ENCODE data around the gene TTN.

The TTN gene

DNA sequence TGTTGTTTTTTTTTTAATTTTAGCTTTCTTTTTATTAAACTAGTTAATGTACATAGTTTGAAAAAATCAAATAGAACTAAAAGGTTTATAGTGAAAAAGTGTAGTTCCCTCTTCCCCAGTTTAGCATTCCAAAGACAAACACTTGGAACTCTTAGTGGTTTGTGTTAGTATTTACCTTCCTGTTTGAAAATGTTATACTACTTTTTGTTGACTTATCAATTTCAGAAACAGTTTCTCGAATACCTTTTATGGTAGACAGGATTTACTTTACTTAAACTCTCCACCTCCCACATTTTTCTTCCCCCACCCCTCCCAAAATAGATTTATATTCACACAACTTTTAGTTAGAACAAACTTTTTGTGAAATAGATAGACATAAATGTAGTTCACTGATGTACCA is 300.3 kb downstream of the TTN start:
- in situ Hi-C loops (cut with MboI; ENCODE audit: low sequenced_read_pairs), result no loop called here

DNA sequence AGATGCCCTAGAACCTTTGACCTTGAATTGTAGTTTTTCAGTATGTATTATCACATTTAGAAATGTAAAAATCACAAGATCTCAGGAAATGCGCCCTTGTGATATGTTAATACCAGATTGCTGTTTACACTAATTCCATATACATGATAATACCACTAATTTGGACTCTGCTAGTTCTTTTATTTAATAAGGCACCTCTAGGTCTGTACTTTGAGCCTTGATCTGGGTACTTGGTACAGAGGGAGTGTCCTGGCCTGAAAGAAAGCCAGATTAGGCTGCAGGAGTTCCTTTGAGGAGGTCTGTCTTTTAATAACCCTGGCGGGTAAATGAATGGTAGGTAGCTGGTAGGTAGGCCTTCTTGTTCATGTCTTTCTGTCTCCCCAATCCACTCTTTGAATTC is 300.7 kb downstream of the TTN start:
- in situ Hi-C loops (cut with MboI; ENCODE audit: low sequenced_read_pairs), result no loop called here

GRCh38 chr2:178506101-178506500 is 301.1 kb downstream of the TTN start:
- in situ Hi-C loops (cut with MboI; ENCODE audit: low sequenced_read_pairs), result no loop called here

- in situ Hi-C loops (cut with MboI; ENCODE audit: low sequenced_read_pairs), result no loop called here
These were observed 304.5 kb downstream of the TTN start for GRCh38 chr2:178502751-178503150.

DNA sequence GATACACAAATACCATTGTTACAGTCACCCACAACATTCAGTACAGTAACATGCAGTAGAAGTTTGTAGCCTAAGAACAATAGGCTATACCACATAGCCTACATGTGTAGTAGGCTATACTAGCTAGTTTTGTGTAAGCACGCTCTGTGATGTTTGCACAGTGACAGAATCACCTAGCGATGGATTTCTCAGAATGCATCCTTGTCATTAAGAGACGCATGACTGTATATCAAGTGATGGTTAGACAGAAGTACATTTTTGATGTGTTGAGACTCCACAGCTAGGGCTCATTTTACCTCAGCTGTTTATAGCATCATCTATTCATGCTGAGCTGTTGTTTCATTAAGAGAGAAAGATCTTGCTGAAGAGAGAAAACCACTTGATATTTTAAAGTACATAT is 307.6 kb downstream of the TTN start:
- in situ Hi-C loops (cut with MboI; ENCODE audit: low sequenced_read_pairs), result no loop called here

- in situ Hi-C loops (cut with MboI; ENCODE audit: low sequenced_read_pairs), result no loop called here
These were observed 309.1 kb downstream of the TTN start for GRCh38 chr2:178498137-178498536.

- in situ Hi-C loops (cut with MboI; ENCODE audit: low sequenced_read_pairs), result no loop called here
These were observed 311.2 kb downstream of the TTN start for GRCh38 chr2:178496049-178496448.

DNA sequence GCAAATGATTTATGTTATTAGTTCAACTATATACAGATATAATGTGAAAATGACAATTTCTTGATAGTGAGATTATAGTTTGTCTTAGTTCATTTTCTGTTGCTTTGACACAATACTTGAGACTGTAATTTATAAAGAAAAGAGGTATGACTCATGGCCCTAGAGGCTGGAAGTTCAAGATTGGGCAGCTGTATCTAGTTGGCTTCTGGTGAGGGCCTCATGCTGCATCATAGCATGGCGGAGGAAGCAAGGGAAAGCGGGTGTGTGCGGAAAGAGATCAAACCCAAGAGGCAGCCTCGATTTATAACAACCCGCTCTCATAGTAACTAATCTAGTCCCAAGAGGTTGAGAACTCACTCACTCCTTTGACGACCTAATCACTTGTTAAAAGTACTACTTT is 315.6 kb downstream of the TTN start:
- in situ Hi-C loops (cut with MboI; ENCODE audit: low sequenced_read_pairs), result no loop called here

DNA sequence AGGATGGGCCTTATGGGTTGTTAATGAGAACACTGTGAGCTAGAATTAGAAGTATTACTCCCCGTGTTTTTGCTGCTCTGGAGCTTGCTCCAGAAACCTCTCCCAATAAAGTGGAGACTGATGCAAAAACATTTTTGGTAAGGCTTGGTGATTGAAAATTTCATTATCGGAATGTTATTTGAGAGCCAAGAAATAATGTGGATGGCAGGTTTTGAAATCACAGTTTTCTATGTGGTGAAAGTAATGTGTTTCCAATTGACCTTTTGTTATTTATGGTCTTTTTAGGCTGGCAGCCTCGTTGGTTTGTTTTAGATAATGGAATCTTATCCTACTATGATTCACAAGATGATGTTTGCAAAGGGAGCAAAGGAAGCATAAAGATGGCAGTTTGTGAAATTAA is 321.9 kb downstream of the TTN start:
- in situ Hi-C loops (cut with MboI; ENCODE audit: low sequenced_read_pairs), result no loop called here

- in situ Hi-C loops (cut with MboI; ENCODE audit: low sequenced_read_pairs), result no loop called here
These were observed 322.8 kb downstream of the TTN start for GRCh38 chr2:178484245-178485041.

GRCh38 chr2:178482437-178482836 is 324.8 kb downstream of the TTN start:
- in situ Hi-C loops (cut with MboI; ENCODE audit: low sequenced_read_pairs), result no loop called here

DNA sequence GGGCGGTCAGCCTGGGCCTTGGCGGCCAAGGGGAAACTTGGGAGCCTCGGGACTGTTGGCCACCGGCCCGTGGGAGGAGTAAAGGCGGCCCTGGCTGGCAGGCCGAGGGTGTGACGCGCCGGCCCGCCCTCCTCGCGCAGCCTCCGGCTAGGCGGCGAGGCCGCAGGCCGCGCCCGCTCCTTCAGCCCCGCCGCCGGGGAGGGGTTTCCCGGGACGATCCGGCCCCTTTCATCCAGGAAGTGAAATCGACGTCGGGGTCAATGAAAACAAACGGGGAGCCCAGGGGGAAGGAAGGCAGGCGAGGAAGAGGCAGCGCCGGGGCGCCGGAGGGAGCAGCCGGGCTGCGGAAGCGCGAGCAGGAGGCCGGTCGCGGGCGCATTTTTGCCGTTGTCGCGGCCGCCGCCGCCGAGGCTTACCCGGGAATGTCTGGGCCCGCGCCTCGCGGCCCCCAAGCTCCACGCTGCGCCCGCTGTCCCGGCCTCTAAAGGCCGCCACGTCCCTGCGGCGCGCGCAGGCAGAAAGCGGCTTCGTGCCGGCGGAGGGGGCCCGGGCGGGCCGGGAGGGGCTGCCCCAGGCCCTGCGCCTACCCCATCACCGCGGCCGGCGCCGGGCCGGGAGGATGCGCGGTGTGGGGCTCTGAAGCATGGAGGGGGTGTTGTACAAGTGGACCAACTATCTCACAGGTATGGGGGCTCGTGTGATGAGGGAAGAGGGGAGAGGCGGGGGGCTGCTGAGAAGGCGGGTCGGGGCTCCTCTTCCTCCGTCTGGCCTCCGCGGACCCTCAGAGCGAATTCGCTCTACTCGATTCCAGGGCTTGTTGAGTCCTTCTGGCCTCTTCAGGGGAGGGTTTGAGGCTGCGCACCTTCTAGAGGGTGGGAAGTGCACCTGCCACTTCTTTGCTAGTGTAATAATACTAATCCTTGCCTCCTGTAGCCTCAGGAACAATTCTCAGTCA is 326.7 kb downstream of the TTN start, which contains the start of gene PLEKHA3:
TSS of gene PLEKHA3 (plus strand) at position 231 of the 955 bp plus-strand sequence. CDS start at position 644, 413 bp downstream.
- in situ Hi-C loops (cut with MboI; ENCODE audit: low sequenced_read_pairs), result no loop called here

GRCh38 chr2:178479758-178480226 is 327.4 kb downstream of the TTN start:
- in situ Hi-C loops (cut with MboI; ENCODE audit: low sequenced_read_pairs), result no loop called here

DNA sequence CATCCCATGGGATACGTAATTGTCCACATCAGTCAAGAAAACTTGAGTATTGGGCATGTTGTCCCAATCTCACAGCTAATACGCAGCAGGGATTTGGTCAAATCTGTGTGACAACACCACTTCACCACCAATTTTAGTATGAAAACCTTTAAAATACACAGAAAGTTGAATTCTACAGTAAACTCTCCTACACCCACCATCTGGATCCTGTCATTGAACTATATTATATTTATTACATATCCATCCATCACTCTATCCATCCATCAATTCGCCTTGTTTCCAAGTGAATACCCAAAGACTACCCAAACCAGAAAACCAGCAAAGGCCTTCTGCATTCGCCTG is 328.0 kb downstream of the TTN start:
- in situ Hi-C loops (cut with MboI; ENCODE audit: low sequenced_read_pairs), result no loop called here

DNA sequence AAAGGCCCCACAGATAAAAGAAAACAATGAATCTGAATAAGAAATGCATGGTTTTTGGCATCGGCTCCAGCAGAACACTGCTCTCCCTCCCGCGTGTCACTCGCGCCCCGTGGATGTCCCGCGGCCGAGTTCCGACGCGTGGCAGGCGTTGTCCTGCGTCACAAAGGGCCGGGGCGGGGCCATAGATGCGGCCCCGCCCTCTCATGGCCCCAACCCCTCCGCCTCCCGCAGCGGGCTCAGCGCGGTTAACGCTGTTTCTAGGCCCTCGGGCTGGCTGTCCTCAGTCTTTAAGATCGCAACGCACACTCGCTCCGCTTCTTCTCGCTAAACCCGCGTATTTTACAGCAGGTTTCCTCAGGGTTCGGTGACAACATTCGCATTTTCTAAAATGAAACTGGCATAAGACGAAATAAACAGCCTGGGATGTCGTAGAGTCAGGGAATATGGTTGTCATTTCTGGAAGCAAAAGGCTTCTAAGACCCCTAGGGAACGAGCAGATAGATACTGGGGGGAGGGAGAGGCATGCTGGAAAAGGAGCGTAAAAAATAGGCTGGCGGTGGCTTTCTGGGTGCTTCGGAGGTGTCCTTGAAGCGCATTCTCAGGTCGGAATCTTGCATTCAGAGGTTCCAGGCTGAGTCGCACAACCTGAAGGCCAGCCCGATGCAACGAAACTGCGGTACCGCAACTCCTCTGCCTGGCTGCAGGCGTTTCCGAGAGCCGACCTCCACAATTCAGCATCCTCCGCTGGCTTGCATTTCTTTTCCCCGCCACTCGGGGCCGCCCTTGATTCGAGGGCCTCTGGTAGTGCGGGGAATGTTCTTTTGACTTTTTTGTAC is 328.6 kb downstream of the TTN start, which contains the start of gene FKBP7:
TSS of gene FKBP7 (minus strand) at position 162 of the 836 bp plus-strand sequence. CDS start at position 61, 101 bp downstream.
- in situ Hi-C loops (cut with MboI; ENCODE audit: low sequenced_read_pairs), result no loop called here

DNA sequence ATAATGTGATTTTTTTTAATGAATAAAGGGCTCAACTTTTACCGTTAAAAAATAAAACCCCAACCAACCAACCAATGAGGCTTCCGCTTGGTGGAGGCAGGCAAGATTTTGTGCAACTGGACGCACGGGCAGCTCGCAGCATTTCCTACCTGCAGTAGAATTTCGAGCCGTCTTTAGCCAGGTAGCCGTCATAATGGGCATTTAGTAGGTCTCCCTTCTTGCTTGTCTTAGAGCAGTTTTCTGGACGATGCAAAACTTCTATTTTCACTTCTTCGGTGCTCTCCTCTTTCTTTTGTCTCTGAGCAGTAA is 329.1 kb downstream of the TTN start:
- in situ Hi-C loops (cut with MboI; ENCODE audit: low sequenced_read_pairs), result no loop called here

DNA sequence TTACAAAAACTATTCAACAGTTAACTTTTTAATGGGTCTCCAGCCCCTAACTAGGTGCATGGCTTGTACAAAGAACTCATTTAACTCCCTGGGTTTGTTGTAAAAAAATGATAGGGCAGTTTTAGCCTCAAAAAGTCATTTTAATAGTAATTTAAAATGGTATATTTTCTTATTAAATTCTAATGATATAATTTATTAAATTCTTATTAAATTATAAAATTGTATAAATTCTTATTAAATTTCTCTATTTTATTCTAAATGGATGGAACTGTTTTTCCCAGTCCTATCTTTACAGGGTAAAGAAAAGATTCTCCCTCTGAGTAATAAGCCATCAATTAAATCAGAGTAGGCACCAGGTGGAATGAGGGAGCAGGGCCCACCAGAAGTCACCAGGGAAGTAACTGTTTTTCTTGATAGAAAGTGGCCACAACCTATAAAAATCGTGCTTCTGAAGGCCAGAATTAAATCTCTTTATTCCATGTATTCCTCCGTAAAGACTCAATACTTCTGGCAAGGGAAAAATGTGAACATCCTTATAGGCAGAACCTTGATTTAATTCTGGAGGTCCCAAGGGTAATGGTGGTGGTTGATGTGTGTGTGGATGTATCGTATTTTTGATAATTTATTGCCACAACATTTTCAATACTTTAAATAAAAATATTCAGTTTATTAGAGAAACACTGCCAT is 329.6 kb downstream of the TTN start:
- in situ Hi-C loops (cut with MboI; ENCODE audit: low sequenced_read_pairs), result no loop called here

DNA sequence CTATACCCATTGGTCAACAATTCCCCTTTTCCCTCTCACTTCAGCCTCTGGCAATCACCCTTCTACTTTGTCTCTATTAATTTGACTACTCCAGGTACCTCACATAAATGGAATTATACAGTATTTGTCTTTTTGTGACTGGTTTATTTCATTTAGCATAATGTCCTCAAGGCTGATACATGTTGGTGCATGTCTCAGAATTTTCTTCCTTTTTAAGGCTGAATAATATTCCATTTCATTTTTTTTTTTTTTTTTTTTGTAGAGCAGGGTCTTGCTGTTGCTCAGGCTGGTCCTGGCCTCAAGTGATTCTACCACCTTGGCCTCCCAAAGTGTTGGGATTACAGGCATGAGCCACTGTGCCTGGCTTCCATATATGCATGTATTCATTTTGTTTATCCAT is 330.7 kb downstream of the TTN start:
- in situ Hi-C loops (cut with MboI; ENCODE audit: low sequenced_read_pairs), result no loop called here
